Endothelial cell of umbilical vein (primary cell): Measurements from ENCODE around the gene CNTRL. TPM values are rescaled to one million over a fixed set of nuclear protein-coding genes. Genes with fewer than 3 reads are reported as not detected.

Source experiments
- Bru-seq: library from RNA; stranded (reverse); fragments of 400-500 nt; gene quantifications from one replicate; lab custom pipeline; 2021; lab: Mats Ljungman, UMichigan
- BruChase-seq, 2 experiments: library from RNA; stranded (reverse); fragments of 400-500 nt; gene quantifications; one replicate each; lab custom pipeline; 2021; lab: Mats Ljungman, UMichigan
- BruUV-seq: library from RNA; stranded (reverse); fragments of 400-500 nt; replicated peaks from 2 replicates; lab custom pipeline; 2021; lab: Mats Ljungman, UMichigan
- CTCF ChIA-PET: fragments of 300-600, 350-600 bp; sonication (Branson Sonifier 250); formaldehyde crosslinking; loops from one replicate; lab custom pipeline; 2021; ENCODE audit warnings: antibody characterized with exemption, inconsistent platforms; lab: Charles Lee
- POLR2A ChIA-PET: fragments of 300-600, 350-600 bp; sonication (Branson Sonifier 250); formaldehyde crosslinking; loops from one replicate; lab custom pipeline; 2021; ENCODE audit warnings: antibody characterized with exemption, inconsistent platforms; lab: Charles Lee
- DNase-seq: peaks from one replicate; pipeline ENCODE4 v3.0.0-alpha.2; 2011; ENCODE audit warnings: low read depth, low spot score
- FAIRE-seq: peaks from 2 replicates; lab custom pipeline; 2011; peaks lifted over from hg19 to GRCh38; lab: Jason Lieb, UNC
- H2AFZ ChIP-seq: 2 replicates; pipeline ENCODE4 v1.6.0; 2012; ENCODE audit warnings: low read depth, low read length, control low read depth, inconsistent platforms
- H3K27ac ChIP-seq: 2 replicates; pipeline ENCODE4 v1.5.1; 2011; ENCODE audit warnings: low read depth, mild to moderate bottlenecking, control low read depth, low read length, moderate library complexity; ENCODE audit not compliant: insufficient read depth
- H3K27me3 ChIP-seq, 2 experiments: 2 replicates each; pipeline versions ENCODE4 v1.6.0 to v1.6.1; 2011; ENCODE audit warnings: low read length in 2 of 2, mixed read lengths in 1 of 2; ENCODE audit not compliant: control insufficient read depth in 2 of 2, insufficient read depth in 2 of 2
- H3K36me3 ChIP-seq, 2 experiments: 2 replicates in 1 of 2; 3 replicates in 1 of 2; pipeline ENCODE4 v1.5.1; 2011; ENCODE audit warnings: low read length in 2 of 2, mild to moderate bottlenecking in 1 of 2, moderate library complexity in 1 of 2; ENCODE audit not compliant: control insufficient read depth in 2 of 2, insufficient read depth in 2 of 2; ENCODE audit errors: extremely low read depth in 1 of 2
- H3K4me1 ChIP-seq: 3 replicates; pipeline ENCODE4 v1.5.1; 2011; ENCODE audit warnings: mild to moderate bottlenecking, low read length; ENCODE audit not compliant: control insufficient read depth, insufficient read depth; ENCODE audit errors: extremely low read depth
- H3K4me2 ChIP-seq: 2 replicates; pipeline ENCODE4 v1.6.1; 2011; ENCODE audit warnings: low read length, control low read depth, mixed read lengths; ENCODE audit not compliant: insufficient read depth
- H3K4me3 ChIP-seq, 3 experiments: fragments of 200-600 bp in 1 of 3; sonication (generic), shearing (Covaris generic) in 1 of 3; replicated peaks in 1 of 3; 2 replicates each; pipeline ENCODE4 v1.5.1; 2011 to 2016; ENCODE audit warnings: control low read depth in 3 of 3, low read length in 3 of 3, mild to moderate bottlenecking in 2 of 3, inconsistent platforms in 1 of 3, low read depth in 1 of 3, moderate library complexity in 1 of 3; ENCODE audit not compliant: insufficient read depth in 1 of 3
- H3K79me2 ChIP-seq: 2 replicates; pipeline ENCODE4 v1.6.0; 2012; ENCODE audit warnings: low read length, inconsistent platforms; ENCODE audit not compliant: control insufficient read depth, insufficient read depth
- H3K9ac ChIP-seq: replicated peaks from 2 replicates; pipeline ENCODE3; 2011; ENCODE audit warnings: low read length, control low read depth; ENCODE audit not compliant: insufficient read depth; ENCODE audit errors: extremely low read depth
- H3K9me1 ChIP-seq: replicated peaks from 3 replicates; pipeline ENCODE4 v1.6.0; 2011; ENCODE audit warnings: mild to moderate bottlenecking, low read length; ENCODE audit not compliant: control insufficient read depth, insufficient read depth; ENCODE audit errors: extremely low read depth
- H3K9me3 ChIP-seq: replicated peaks from 2 replicates; pipeline ENCODE4 v1.5.1; 2012; ENCODE audit warnings: low read length, inconsistent platforms; ENCODE audit not compliant: control insufficient read depth, insufficient read depth
- H4K20me1 ChIP-seq: replicated peaks from 2 replicates; pipeline ENCODE3; 2011; ENCODE audit warnings: mild to moderate bottlenecking, low read length; ENCODE audit not compliant: control insufficient read depth, insufficient read depth; ENCODE audit errors: extremely low read depth
- EZH2 ChIP-seq: IDR thresholded peaks from 2 replicates; pipeline ENCODE4 v1.6.1; 2012; ENCODE audit warnings: borderline replicate concordance, low read depth, mild to moderate bottlenecking, moderate library complexity, low read length, inconsistent platforms; ENCODE audit not compliant: severe bottlenecking
- FOS ChIP-seq: IDR thresholded peaks from 2 replicates; pipeline ENCODE4 v1.6.1; 2011; ENCODE audit warnings: mild to moderate bottlenecking, low read length, moderate library complexity, borderline replicate concordance; ENCODE audit not compliant: insufficient read depth
- GATA2 ChIP-seq: IDR thresholded peaks from 2 replicates; pipeline ENCODE4 v1.7.0; 2011; ENCODE audit warnings: low read depth, mild to moderate bottlenecking, moderate library complexity, mixed read lengths, low read length; ENCODE audit not compliant: insufficient read length, insufficient read depth
- JUN ChIP-seq: IDR thresholded peaks from 2 replicates; pipeline ENCODE4 v1.6.1; 2011; ENCODE audit warnings: borderline replicate concordance, low read depth; ENCODE audit not compliant: insufficient read length, insufficient read depth
- MAX ChIP-seq: IDR thresholded peaks from 2 replicates; pipeline ENCODE4 v1.6.1; 2011; ENCODE audit not compliant: insufficient read depth, insufficient read length
- MYC ChIP-seq: IDR thresholded peaks from one replicate; pipeline ENCODE4 v1.6.1; 2011; ENCODE audit warnings: mild to moderate bottlenecking, low read depth, low read length
- POLR2A ChIP-seq: IDR thresholded peaks from 2 replicates; pipeline ENCODE4 v1.6.1; 2012; ENCODE audit warnings: low read depth, mild to moderate bottlenecking, control low read depth, low read length
- POLR2AphosphoS5 ChIP-seq: IDR thresholded peaks from 2 replicates; pipeline ENCODE4 v1.6.1; 2012; ENCODE audit warnings: low read depth, mild to moderate bottlenecking, control low read depth, low read length, moderate library complexity; ENCODE audit not compliant: insufficient read depth
- dilution Hi-C: fragments of 300-500 bp; cut with MboI; formaldehyde crosslinking; loops from one replicate; pipeline ENCODE4 v1.15.0; 2019; ENCODE audit warnings: low sequenced_read_pairs; ENCODE audit not compliant: extremely low pct_ligation_motif_present
- intact Hi-C: fragments of 100-400 bp; cut with micrococcal nuclease; formaldehyde crosslinking; loops from one replicate; pipeline ENCODE4 v1.10.0; 2022
- long read RNA-seq: library from polyadenylated mRNA; stranded (forward); transcript quantifications from one replicate; pipeline ENCODE4 v2.0.0, GENCODE V29; 2021
- polyA minus RNA-seq, 3 experiments: library from RNA; depleted of rRNA, polyadenylated mRNA; stranded (reverse); fragments of >200 nt; gene quantifications; 1 replicate in 1 of 3; 2 replicates in 2 of 3; pipeline ENCODE4 v1.2.3, GENCODE V29; 2011
- polyA plus RNA-seq, 4 experiments: library from polyadenylated mRNA; depleted of rRNA in 3 of 4; stranded (reverse) in 3 of 4; unstranded in 1 of 4; fragments of >200 nt; gene quantifications; 2 replicates each; pipeline versions ENCODE4 v1.2.1 to v1.2.3, GENCODE V29; 2011 to 2012; ENCODE audit warnings: missing spikeins in 1 of 4
- total RNA-seq: library from RNA; stranded (reverse); gene quantifications from 2 replicates; pipeline ENCODE4 v1.2.3, GENCODE V29; 2021
- TF ChIP-seq, protein P1 (sequence below), 2 donors: IDR thresholded peaks; 1 replicate in 1 of 2; 2 replicates in 1 of 2; pipeline ENCODE4 v1.5.1; 2011; ENCODE audit warnings: low read length in 2 of 2, mild to moderate bottlenecking in 2 of 2, moderate library complexity in 2 of 2, control low read depth in 1 of 2, inconsistent platforms in 1 of 2, low read depth in 1 of 2; ENCODE audit not compliant: insufficient read depth in 1 of 2; ENCODE audit errors: extremely low read depth in 1 of 2

CNTRL gene, protein sequence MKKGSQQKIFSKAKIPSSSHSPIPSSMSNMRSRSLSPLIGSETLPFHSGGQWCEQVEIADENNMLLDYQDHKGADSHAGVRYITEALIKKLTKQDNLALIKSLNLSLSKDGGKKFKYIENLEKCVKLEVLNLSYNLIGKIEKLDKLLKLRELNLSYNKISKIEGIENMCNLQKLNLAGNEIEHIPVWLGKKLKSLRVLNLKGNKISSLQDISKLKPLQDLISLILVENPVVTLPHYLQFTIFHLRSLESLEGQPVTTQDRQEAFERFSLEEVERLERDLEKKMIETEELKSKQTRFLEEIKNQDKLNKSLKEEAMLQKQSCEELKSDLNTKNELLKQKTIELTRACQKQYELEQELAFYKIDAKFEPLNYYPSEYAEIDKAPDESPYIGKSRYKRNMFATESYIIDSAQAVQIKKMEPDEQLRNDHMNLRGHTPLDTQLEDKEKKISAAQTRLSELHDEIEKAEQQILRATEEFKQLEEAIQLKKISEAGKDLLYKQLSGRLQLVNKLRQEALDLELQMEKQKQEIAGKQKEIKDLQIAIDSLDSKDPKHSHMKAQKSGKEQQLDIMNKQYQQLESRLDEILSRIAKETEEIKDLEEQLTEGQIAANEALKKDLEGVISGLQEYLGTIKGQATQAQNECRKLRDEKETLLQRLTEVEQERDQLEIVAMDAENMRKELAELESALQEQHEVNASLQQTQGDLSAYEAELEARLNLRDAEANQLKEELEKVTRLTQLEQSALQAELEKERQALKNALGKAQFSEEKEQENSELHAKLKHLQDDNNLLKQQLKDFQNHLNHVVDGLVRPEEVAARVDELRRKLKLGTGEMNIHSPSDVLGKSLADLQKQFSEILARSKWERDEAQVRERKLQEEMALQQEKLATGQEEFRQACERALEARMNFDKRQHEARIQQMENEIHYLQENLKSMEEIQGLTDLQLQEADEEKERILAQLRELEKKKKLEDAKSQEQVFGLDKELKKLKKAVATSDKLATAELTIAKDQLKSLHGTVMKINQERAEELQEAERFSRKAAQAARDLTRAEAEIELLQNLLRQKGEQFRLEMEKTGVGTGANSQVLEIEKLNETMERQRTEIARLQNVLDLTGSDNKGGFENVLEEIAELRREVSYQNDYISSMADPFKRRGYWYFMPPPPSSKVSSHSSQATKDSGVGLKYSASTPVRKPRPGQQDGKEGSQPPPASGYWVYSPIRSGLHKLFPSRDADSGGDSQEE (N-terminal part only)
- total RNA-seq: 21.8 and 22.0 TPM in 2 replicates
- 5.4 and 6.1 TPM in 2 replicates for polyA plus RNA-seq
- 7.6 and 7.9 TPM in 2 replicates for polyA plus RNA-seq (2011; cell fraction: cytosol; rRNA removed)
- polyA plus RNA-seq (2011; cell fraction: nucleus; rRNA removed): 25.3 and 32.7 TPM in 2 replicates
- 10.2 and 12.3 TPM in 2 replicates for polyA plus RNA-seq (2012)
- polyA minus RNA-seq: 14.7 and 15.1 TPM in 2 replicates
- polyA minus RNA-seq (2011; cell fraction: cytosol; rRNA and poly(A)+ RNA removed): 5.2 TPM
- polyA minus RNA-seq (2011; cell fraction: nucleus; rRNA and poly(A)+ RNA removed): 19.7 and 24.5 TPM in 2 replicates
- percentile 68 among the genes with signal in this experiment for Bru-seq, nascent RNA
- percentile 57 among the genes with signal in this experiment for BruChase-seq, experiment 1, labeled RNA remaining after a 6-hour chase
- percentile 66 among the genes with signal in this experiment for BruChase-seq, experiment 2, labeled RNA remaining after a 2-hour chase
- long read RNA-seq, partial matches to known transcripts: 7 of 13 reads
- long read RNA-seq, other reads (novel, unspliced or antisense): 6 of 13 reads

DNA sequence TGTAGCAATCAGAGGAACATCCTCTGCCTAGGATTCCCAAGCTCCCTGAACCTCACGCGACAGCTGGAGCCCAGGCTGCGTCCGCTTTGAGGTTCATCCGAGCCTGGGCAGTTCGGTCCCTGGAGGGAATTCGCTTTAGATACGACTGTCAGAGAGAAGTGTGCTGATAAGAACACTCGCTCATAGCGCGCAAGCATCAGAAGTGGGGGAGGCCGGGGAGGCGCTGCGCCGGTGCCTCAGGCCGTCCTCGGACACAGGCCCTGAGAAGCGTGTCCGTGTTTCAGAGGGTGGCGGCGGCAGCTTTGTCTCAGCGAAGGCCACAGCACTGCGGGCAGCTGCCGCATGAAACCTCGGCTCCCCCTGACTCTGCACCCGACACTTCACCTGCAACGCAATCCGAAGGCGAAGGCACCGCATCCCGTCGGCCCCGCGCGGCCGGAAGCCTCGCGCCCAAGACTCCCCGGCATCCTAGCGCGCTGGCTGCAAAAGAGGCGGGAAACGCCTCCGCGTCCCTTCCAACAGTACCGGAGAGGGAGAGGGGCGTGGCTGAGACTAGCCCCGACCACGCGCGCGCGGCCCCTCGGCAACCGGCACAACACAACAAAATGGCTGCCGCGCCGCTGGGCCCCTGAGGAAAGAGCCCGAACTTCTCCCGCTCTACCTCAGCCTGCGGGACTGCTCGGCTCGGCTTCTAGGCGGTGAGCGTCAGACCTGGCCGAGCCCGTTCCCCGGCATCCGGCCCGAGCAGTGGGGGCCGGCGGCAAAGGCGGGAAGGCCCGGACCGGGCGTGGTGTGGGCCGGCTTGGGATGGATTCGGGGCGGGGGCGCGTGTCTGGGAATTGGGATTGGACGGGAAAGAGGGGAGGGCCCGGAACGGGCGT lies at the start of gene CNTRL:
Gene CNTRL, plus strand, starts transcription at position 586 of the 881 bp plus-strand sequence. CDS start 13,372 bp downstream, outside the sequence.
- Histone ChIP-seq H3K4me3 (peak within 1 kb of the TSS; percentile 6 to 78 (median 36)), H3K79me2 (no peaks in the 10 kb centered on the region), H3K4me1 (peaks cover 25% of the 10 kb centered on the region), H3K9me3 (no peaks in the 10 kb centered on the region), H3K27me3 (no peaks in the 10 kb centered on the region), H3K9ac (peak within 1 kb of the TSS; percentile 73), H3K4me2 (peak within 1 kb of the TSS; percentile 65), H3K27ac (peak within 1 kb of the TSS; percentile 56), H2AFZ (peak within 1 kb of the TSS; percentile 42), H3K36me3 (no peaks in the 10 kb centered on the region), H3K9me1 (no peaks in the 10 kb centered on the region), H4K20me1 (no peaks in the 10 kb centered on the region)
- intact Hi-C loops: loop anchor here (1.0 to 10.0 kb wide), 5 partner anchors 47 to 330 kb away; partner anchors contain the start of gene PHF19
- ChIA-PET CTCF (interaction anchor here (0.6 to 1.5 kb wide), 7 partner anchors 15 to 319 kb away, joined by 3 to 8 read pairs (median 5); no protein-coding TSS in a partner anchor), POLR2A (no interaction called here)
- peak; percentile 83 for FAIRE-seq
- dilution Hi-C loops: no loop called here
- DNase-seq: peak; percentile 86
- TSS peak; percentile 78 for BruUV-seq
- TF ChIP-seq POLR2A (peak; percentile 49), POLR2AphosphoS5 (peak; percentile 69), JUN (no peak), MYC (no peak), GATA2 (no peak), EZH2 (no peak), MAX (peak; percentile 37), FOS (no peak)
- TF ChIP-seq, protein P1, sequence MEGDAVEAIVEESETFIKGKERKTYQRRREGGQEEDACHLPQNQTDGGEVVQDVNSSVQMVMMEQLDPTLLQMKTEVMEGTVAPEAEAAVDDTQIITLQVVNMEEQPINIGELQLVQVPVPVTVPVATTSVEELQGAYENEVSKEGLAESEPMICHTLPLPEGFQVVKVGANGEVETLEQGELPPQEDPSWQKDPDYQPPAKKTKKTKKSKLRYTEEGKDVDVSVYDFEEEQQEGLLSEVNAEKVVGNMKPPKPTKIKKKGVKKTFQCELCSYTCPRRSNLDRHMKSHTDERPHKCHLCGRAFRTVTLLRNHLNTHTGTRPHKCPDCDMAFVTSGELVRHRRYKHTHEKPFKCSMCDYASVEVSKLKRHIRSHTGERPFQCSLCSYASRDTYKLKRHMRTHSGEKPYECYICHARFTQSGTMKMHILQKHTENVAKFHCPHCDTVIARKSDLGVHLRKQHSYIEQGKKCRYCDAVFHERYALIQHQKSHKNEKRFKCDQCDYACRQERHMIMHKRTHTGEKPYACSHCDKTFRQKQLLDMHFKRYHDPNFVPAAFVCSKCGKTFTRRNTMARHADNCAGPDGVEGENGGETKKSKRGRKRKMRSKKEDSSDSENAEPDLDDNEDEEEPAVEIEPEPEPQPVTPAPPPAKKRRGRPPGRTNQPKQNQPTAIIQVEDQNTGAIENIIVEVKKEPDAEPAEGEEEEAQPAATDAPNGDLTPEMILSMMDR (IDR thresholded peaks at IDR 0.05; ENCODE audit: extremely low read depth in 1 of 2, insufficient read depth in 1 of 2, low read depth in 1 of 2, low read length in 2 of 2): no peak
